ENCODE data around the gene TYROBP.
A peak's percentile ranks its signal among the peaks of the same experiment; 100 is the strongest.
"Not testable (repeated sequence)": the region's sequence is repeated elsewhere in the genome, so short reads cannot be mapped to it uniquely, and the experiment has no call there.

TYROBP gene

GRCh38 chr19:35870124-35870736 is 37.9 kb downstream of the TYROBP start:
- DNase-seq (ENCODE audit: low read depth in 2 of 2): not testable (repeated sequence)

- DNase-seq (ENCODE audit: low read depth in 2 of 2): peak; percentile 41 to 58
These were observed 38.6 kb downstream of the TYROBP start for GRCh38 chr19:35869327-35870123.

GRCh38 chr19:35868823-35869326 is 39.2 kb downstream of the TYROBP start:
- no peak for DNase-seq (ENCODE audit: low read depth in 2 of 2)

GRCh38 chr19:35868172-35868822 is 39.8 kb downstream of the TYROBP start, which contains the start of gene APLP1:
Gene APLP1, plus strand, starts transcription at chr19:35868574. Its CDS starts 63 bp downstream, at chr19:35868637.
- peak; percentile 28 to 45 for DNase-seq (ENCODE audit: low read depth in 2 of 2)

GRCh38 chr19:35863018-35863417 is 45.1 kb downstream of the TYROBP start:
- DNase-seq (ENCODE audit: low read depth in 2 of 2): no peak

GRCh38 chr19:35862528-35862927 is 45.6 kb downstream of the TYROBP start:
- DNase-seq (ENCODE audit: low read depth in 2 of 2): no peak

- DNase-seq (ENCODE audit: low read depth in 2 of 2): no peak
These were observed 46.4 kb downstream of the TYROBP start for GRCh38 chr19:35861640-35862160.

GRCh38 chr19:35860818-35861639 is 47.1 kb downstream of the TYROBP start:
- no peak for DNase-seq (ENCODE audit: low read depth in 2 of 2)

- no peak for DNase-seq (ENCODE audit: low read depth in 2 of 2)
These were observed 47.7 kb downstream of the TYROBP start for GRCh38 chr19:35860436-35860817.

- no peak for DNase-seq (ENCODE audit: low read depth in 2 of 2)
These were observed 48.7 kb downstream of the TYROBP start for GRCh38 chr19:35859414-35859813.

GRCh38 chr19:35858311-35858710 is 49.8 kb downstream of the TYROBP start:
- DNase-seq (ENCODE audit: low read depth in 2 of 2): no peak

GRCh38 chr19:35856546-35857149 is 51.4 kb downstream of the TYROBP start, which contains the start of gene KIRREL2:
Gene KIRREL2, plus strand, starts transcription at chr19:35856911. Its CDS starts 209 bp downstream, at chr19:35857120.
- no peak for DNase-seq (ENCODE audit: low read depth in 2 of 2)

All from activated CD8-positive, alpha-beta memory T cell treated with anti-CD3 and anti-CD28 coated beads for 4 hours (primary cell).